Upper lobe of left lung (tissue), 4 donors: ENCODE measurements around the gene GULP1.

ENCODE experiments used
- CTCF ChIP-seq, 6 experiments: fragments of 450-650 bp in 4 of 6; fragments of 200-600 bp in 2 of 6; sonication (generic) in 2 of 6; IDR thresholded peaks; one replicate each; pipeline ENCODE4 v1.5.1; 2016 to 2019; ENCODE audit warnings: antibody characterized with exemption in 6 of 6
- POLR2AphosphoS5 ChIP-seq, 2 donors: sonication (generic); formaldehyde crosslinking; IDR thresholded peaks; one replicate each; pipeline ENCODE4 v1.5.1; 2017; ENCODE audit warnings: antibody characterized with exemption in 2 of 2

DNA sequence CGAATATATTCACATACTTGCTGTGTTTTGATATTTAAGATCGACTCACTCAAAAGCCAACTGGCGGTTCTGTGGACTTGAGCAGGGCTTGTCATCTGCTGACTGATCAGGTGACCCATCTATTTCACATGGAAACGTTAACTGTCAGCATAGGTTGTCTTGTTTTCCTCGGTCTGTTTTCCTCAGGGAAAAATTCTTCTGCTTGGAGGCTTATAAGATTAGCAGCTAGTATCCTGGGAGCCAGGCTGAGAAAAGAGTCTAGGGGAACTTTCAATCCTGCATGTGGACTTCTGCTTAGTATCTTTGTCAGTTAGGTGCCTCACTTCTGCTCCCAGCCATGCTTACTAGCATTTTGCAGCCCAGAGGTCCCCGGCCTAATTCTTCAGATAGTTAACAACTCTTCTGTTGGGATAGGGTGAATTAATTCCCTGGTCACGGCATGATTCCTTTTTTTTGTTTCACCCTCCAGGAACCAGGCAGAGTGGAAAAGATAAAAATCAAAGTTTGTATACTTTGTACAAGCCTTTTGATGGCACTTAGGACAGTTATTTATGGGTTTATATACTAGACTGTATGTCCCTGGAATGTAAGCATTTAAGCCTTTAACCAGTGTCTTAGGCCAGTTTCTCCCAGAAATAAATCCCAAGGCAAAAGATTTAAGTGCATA lies 226.0 kb downstream of the GULP1 start:
- TF ChIP-seq CTCF (IDR thresholded peaks at IDR 0.05) (no peak), POLR2AphosphoS5 (IDR thresholded peaks at IDR 0.05) (no peak)
